Ovary (tissue), 3 donors: ENCODE results near the gene AASDHPPT.

Source experiments
- EP300 ChIP-seq: sonication (generic); formaldehyde crosslinking; IDR thresholded peaks from one replicate; pipeline ENCODE4 v1.6.1; 2017; ENCODE audit warnings: antibody characterized with exemption
- POLR2A ChIP-seq: fragments of 450-650 bp; IDR thresholded peaks from one replicate; pipeline ENCODE4 v1.6.1; 2017; ENCODE audit warnings: antibody characterized with exemption, mild to moderate bottlenecking, moderate library complexity
- TF ChIP-seq, protein P1 (sequence below), 3 donors: fragments of 450-650 bp in 2 of 3; fragments of 200-600 bp in 1 of 3; IDR thresholded peaks; one replicate each; pipeline versions ENCODE4 v1.5.1 to v1.8.0; 2016 to 2022; ENCODE audit warnings: antibody characterized with exemption in 3 of 3, mild to moderate bottlenecking in 1 of 3
- donor health status: DM: no; HTN: no; CAD: no.

DNA sequence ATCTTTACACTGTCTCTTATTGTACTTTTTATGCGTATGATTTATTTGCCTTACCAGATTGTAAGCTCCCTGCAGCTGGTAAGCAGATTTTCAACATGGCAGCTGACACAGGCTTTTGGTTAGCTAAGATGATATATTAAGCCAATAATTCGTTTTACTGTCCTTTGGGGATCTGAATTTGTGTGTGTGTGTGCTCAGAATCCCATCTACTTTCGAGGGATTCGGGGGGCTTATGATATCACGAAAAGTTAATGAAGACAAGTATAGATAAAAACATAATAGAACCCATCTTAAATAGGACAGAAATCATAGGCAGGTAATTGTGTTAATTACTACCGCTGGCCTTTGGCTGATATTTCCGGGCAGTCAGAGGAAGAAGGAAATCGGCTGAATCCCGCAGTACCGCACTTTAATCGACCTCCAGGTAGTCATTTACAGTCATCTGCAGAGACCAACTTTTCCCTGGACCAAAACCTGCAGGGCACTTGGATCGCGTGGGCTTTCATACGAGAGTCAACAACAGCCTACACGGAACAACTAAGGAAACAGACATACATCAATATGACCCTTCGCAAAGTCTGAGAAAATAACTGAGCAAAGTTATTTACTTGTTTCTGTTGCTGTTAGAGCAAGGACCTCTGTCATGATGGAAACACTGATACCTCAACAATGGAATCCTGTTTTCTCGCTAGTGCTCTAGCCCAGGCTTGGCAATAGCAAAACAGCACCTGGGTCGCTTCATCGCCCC lies 1.1 kb upstream of the AASDHPPT start:
- TF ChIP-seq POLR2A (no peak), EP300 (no peak)
- TF ChIP-seq, protein P1, sequence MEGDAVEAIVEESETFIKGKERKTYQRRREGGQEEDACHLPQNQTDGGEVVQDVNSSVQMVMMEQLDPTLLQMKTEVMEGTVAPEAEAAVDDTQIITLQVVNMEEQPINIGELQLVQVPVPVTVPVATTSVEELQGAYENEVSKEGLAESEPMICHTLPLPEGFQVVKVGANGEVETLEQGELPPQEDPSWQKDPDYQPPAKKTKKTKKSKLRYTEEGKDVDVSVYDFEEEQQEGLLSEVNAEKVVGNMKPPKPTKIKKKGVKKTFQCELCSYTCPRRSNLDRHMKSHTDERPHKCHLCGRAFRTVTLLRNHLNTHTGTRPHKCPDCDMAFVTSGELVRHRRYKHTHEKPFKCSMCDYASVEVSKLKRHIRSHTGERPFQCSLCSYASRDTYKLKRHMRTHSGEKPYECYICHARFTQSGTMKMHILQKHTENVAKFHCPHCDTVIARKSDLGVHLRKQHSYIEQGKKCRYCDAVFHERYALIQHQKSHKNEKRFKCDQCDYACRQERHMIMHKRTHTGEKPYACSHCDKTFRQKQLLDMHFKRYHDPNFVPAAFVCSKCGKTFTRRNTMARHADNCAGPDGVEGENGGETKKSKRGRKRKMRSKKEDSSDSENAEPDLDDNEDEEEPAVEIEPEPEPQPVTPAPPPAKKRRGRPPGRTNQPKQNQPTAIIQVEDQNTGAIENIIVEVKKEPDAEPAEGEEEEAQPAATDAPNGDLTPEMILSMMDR (IDR thresholded peaks at IDR 0.05): no peak
